ENCODE data around the gene TCEAL3. TPM values are rescaled to one million over a fixed set of nuclear protein-coding genes. Genes with fewer than 3 reads are reported as not detected.

TCEAL3 gene
- polyA plus RNA-seq, 1 donor from 2014 or later: 42.5 TPM

DNA sequence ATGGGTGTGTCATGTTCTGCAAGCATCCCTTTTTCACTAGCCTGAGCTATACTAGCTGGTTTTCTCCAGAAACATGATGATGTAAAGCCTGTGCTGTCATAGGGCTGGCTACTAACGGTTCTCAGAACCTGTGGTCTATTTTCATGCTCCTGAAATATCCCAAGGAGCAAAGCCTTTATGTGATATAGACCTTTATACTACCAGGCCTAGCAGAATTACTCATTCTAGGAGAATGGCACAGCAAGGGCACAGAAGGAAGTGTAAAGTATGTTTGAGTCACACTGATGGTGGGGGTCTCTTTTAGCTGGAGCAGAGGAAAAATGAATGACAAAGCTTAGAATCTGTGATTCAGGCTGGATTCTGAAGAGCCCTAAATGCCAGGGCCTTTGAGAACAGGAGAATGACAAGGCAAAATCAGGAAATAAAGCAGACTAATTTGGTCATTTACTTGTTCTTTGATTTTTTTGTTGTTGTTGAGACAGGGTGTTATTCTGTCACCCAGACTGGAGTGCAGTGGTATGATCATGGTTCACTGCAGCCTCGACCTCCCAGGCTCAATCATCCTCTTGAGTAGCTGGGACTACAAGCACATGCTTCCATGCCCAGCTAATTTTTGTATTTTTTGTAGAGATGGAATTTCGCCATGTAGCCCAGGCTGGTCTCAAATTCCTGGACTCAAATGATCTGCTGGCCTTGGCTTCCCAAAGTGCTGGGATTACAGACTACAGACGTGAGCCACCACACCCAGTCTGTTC, 32.8 kb downstream of the TCEAL3 start:
- Histone ChIP-seq H3K9me2 (ENCODE audit: insufficient read depth, low read length) (no peaks in the 10 kb centered on the region), H3K27ac (ENCODE audit: low read length) (no peak overlapping the region), H2AFZ (ENCODE audit: low read depth, low read length) (no peak overlapping the region), H3K27me3 (ENCODE audit: insufficient read depth, low read depth, low read length) (no peaks in the 10 kb centered on the region), H3K36me3 (ENCODE audit: insufficient read depth, low read length) (no peaks in the 10 kb centered on the region), H3F3A (ENCODE audit: insufficient read depth, low read length, poor library complexity, severe bottlenecking) (no peaks in the 10 kb centered on the region), H3K4me3 (ENCODE audit: low read length) (no peak overlapping the region), H3K79me2 (replicated peaks; ENCODE audit: insufficient read depth, low read length) (no peaks in the 10 kb centered on the region), H3K9me3 (ENCODE audit: low read length) (no peaks in the 10 kb centered on the region), H3K4me2 (ENCODE audit: low read length) (no peak overlapping the region), H3K9ac (ENCODE audit: low read length) (no peak overlapping the region), H4K20me1 (ENCODE audit: insufficient read depth) (no peaks in the 10 kb centered on the region)
- TF ChIP-seq CTCF (IDR thresholded peaks at IDR 0.05; ENCODE audit: poor library complexity, severe bottlenecking) (no peak), POLR2AphosphoS5 (IDR thresholded peaks at IDR 0.05) (no peak), SMC3 (conservative IDR thresholded peaks at IDR 0.05; ENCODE audit: poor library complexity) (no peak), EP300 (conservative IDR thresholded peaks at IDR 0.05; ENCODE audit: poor library complexity, severe bottlenecking) (no peak), RAD21 (conservative IDR thresholded peaks at IDR 0.05) (no peak), TAF1 (IDR thresholded peaks at IDR 0.05; ENCODE audit: low read depth) (no peak)

DNA sequence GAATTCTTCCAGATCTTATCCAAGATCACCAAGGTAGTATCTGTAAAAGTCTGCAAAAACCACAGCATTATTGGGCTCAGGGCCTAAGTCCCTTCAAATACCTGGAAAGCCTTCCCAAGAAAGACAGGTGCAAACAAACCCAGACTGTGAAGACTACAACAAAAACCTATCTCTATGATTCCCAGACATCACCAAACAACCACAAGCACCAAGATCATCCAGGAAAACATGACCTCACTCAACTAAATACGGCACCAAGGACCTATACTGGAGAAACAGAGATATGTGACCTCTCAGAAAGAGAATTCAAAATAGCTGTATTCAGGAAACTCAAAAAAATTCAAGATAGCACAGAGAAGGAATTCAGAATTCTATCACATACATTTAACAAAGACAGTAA, 36.4 kb downstream of the TCEAL3 start:
- Histone ChIP-seq H2AFZ (ENCODE audit: low read depth, low read length) (no peak overlapping the region), H3K9ac (ENCODE audit: low read length) (no peak overlapping the region), H3K27me3 (ENCODE audit: insufficient read depth, low read depth, low read length) (no peaks in the 10 kb centered on the region), H3K36me3 (ENCODE audit: insufficient read depth, low read length) (no peaks in the 10 kb centered on the region), H3K27ac (ENCODE audit: low read length) (no peak overlapping the region), H3K79me2 (replicated peaks; ENCODE audit: insufficient read depth, low read length) (no peaks in the 10 kb centered on the region), H3K4me3 (ENCODE audit: low read length) (no peak overlapping the region), H3K9me3 (ENCODE audit: low read length) (no peaks in the 10 kb centered on the region), H3K4me2 (ENCODE audit: low read length) (no peak overlapping the region), H4K20me1 (ENCODE audit: insufficient read depth) (no peaks in the 10 kb centered on the region), H3F3A (ENCODE audit: insufficient read depth, low read length, poor library complexity, severe bottlenecking) (no peaks in the 10 kb centered on the region), H3K9me2 (ENCODE audit: insufficient read depth, low read length) (no peaks in the 10 kb centered on the region)
- TF ChIP-seq EZH2 (IDR thresholded peaks at IDR 0.05; ENCODE audit: borderline replicate concordance, insufficient read depth, low read length, poor library complexity, severe bottlenecking) (no peak), RAD21 (conservative IDR thresholded peaks at IDR 0.05) (no peak), MXI1 (conservative IDR thresholded peaks at IDR 0.05; ENCODE audit: poor library complexity, severe bottlenecking) (no peak), SMC3 (conservative IDR thresholded peaks at IDR 0.05; ENCODE audit: poor library complexity) (no peak), CTCF (IDR thresholded peaks at IDR 0.05; ENCODE audit: poor library complexity, severe bottlenecking) (no peak), POLR2AphosphoS5 (IDR thresholded peaks at IDR 0.05) (no peak), TAF1 (IDR thresholded peaks at IDR 0.05; ENCODE audit: low read depth) (no peak), REST (IDR thresholded peaks at IDR 0.05; ENCODE audit: borderline replicate concordance) (no peak), EP300 (conservative IDR thresholded peaks at IDR 0.05; ENCODE audit: poor library complexity, severe bottlenecking) (no peak)
